H7 (cell line): ENCODE results near the gene BMPER. TPM values are rescaled to one million over a fixed set of nuclear protein-coding genes. Genes with fewer than 3 reads are reported as not detected.

ENCODE experiments used
- DNase-seq: peaks from one replicate; pipeline ENCODE4 v3.0.0; 2012
- H3K27me3 ChIP-seq: 2 replicates; pipeline ENCODE4 v1.6.0; 2011; ENCODE audit warnings: mild to moderate bottlenecking, low read length; ENCODE audit not compliant: control insufficient read depth, insufficient read depth
- H3K36me3 ChIP-seq: replicated peaks from 2 replicates; pipeline ENCODE4 v1.5.1; 2011; ENCODE audit warnings: low read length; ENCODE audit not compliant: control insufficient read depth, insufficient read depth
- H3K4me3 ChIP-seq: 2 replicates; pipeline ENCODE4 v1.5.1; 2011; ENCODE audit warnings: low read depth, mild to moderate bottlenecking, control low read depth, low read length, moderate library complexity; ENCODE audit not compliant: insufficient read depth
- total RNA-seq: library from RNA; depleted of rRNA; stranded (reverse); fragments of >200 nt; shearing (Covaris generic); gene quantifications from 2 replicates; pipeline ENCODE4 v1.2.3, GENCODE V29; 2014

Gene BMPER
- total RNA-seq, 1 experiment from 2014 or later = 2.4 TPM

DNA sequence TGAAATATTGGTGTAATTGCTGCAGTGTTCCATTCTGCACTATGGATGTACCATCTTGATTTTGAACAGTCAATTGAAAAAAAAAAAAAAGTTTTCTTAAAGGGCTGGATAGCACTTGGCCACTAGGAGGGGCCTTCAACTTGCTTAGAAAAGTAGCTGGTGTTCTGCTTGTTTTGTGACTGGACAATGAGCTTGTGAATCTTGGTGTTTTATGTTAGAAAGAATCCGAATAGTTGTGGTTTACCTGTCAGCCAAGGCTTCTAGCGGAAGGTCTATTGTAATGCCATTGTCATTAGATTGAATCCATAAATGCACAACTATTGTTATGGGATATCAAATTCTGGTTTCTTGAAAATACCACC, 77.1 kb downstream of the BMPER start:
- H3K36me3 ChIP-seq = no peaks in the 10 kb centered on the region
- H3K4me3 ChIP-seq = no peak overlapping the region
- peak; percentile 19 for DNase-seq
- H3K27me3 ChIP-seq = no peaks in the 10 kb centered on the region

DNA sequence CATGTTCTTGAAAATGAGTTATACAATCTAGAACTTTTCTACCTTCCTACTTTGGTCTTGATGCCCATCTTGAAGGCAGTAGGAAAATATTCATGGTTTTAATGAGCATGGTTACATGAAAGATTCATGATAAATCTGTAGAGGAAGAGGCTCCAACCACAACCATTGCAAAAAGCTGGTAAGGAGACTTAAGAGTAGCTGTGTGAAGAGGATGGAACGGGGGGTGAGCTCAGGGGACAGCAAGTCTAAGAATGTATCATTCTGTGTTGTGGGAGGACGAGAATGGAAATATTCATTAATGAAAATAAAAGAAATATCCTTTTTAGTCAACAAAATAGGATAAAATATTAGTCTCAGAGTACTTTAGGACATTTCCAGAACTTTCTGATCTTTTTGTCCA, 81.1 kb downstream of the BMPER start:
- no peaks in the 10 kb centered on the region for H3K27me3 ChIP-seq
- DNase-seq = no peak
- no peak overlapping the region for H3K4me3 ChIP-seq
- H3K36me3 ChIP-seq = no peaks in the 10 kb centered on the region

DNA sequence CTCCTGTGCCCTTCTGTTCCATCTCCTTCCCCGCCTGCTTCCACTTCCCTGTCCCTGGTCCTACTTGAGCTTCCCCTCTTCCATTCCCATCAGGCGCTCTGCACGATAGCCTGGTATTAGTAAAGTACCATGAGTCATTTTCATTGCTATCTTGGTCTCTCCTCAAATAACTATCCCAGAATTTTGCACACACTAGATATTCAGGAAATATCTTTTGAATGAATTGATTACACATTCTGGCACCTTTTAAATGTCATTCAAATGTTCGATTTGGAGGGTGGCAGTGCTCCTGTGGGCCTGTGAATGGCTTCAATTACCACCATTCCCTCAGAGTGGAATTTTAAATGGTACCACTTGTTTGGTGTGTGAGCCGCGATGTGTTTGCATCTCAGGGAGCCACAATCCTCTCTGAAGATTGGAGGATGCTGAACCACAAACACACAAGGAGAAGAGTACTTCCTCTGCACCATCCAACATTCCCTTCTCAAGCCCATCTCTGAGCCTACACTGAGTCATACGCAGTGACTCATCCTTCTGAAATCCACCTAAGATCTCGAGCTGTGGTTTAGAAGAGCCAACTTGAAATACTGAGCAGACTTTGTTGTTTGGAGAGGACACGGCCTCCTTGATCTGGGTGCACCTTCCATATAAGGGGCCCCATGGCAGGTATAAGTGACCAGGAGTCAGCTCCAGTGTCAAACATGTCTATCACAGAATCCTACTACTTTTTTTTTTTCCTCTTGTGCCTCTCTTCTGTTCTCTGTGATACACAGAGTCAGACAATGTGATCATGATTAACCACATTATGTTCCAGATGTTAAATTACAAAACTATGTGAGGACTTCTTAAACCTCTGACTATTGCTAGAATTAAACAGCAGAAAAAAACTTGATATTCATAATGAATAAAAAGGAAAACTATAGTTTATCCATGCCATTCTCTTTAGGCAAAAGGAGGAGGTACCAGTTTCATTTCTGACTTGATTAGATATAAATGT, 81.9 kb downstream of the BMPER start:
- no peak overlapping the region for H3K4me3 ChIP-seq
- H3K27me3 ChIP-seq = no peaks in the 10 kb centered on the region
- no peaks in the 10 kb centered on the region for H3K36me3 ChIP-seq
- no peak for DNase-seq

DNA sequence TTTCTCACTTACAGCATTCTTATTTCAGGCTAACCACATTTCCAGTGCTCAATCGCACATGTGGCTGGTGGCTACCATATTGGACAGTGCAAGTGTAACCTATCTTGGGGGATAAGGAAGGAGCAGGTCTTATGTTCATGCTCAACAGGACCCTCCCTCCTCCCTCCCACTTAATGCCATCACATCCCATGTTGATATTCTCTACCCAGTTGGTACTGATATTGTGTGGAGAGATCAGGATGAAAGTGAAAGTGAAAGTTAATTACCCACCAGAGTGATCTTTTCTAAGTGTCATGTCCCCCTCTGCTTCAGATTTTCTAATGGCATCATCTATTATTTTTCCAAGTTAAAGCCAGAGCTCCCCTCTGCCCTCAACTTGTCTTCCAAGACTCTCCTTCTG, 91.6 kb downstream of the BMPER start:
- no peak overlapping the region for H3K4me3 ChIP-seq
- no peaks in the 10 kb centered on the region for H3K36me3 ChIP-seq
- DNase-seq = no peak
- no peaks in the 10 kb centered on the region for H3K27me3 ChIP-seq

DNA sequence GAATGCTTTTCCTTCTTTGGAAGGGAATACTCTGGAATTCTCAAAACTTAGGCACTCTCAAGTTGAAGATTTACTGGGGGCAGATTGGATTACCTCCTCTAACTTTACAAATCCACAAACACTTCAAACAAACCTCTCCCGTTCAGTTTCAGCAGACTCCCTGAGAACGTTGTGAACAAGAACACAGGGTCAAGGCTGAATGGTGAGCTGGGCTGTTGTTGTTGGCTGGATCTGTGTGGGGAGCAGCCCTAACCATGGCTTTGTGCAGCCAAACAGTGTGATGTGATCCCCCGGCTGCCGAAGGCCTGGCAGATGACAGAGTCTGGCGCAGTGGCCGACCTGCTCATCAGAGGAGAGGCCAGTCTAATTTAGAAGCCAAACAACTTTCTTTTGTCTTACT, 93.1 kb downstream of the BMPER start:
- no peak for DNase-seq
- no peaks in the 10 kb centered on the region for H3K36me3 ChIP-seq

DNA sequence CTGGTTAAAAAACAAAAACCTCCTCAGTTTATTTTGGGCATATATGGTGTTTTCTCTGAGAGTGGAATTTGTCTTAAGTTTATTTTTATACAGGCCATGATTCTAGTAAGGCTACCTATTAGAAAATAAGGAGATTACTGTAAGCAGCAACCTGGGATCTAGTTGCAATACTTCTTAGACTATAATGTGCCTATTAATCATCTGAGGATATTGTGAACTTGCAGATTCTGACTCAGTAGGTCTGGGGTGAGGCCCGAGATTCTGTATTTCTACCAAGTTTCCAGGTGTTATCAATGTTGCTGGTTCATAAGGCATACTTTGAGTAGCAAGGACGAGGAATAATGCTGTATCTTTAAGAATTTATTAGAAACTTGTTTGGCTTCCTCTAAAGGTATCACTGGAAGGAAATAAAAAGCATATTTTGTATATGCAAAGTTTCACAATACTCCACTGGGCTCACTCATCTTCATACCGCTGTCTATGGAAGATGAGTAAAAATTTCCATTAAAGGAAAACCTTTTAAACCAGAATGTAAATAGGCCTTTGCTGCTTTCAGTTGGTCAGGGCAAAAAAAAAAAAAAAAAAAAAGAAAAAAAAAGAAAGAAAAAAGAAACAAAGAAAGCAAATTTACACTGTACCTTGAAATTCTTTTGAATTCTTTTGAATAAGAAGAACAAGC, 105.8 kb downstream of the BMPER start:
- H3K27me3 ChIP-seq = no peaks in the 10 kb centered on the region
- DNase-seq = no peak
- no peaks in the 10 kb centered on the region for H3K36me3 ChIP-seq
- no peak overlapping the region for H3K4me3 ChIP-seq

More for the DNA sequence above, 93.1 kb downstream of the BMPER start:
- H3K4me3 ChIP-seq = no peak overlapping the region
- no peaks in the 10 kb centered on the region for H3K27me3 ChIP-seq

DNA sequence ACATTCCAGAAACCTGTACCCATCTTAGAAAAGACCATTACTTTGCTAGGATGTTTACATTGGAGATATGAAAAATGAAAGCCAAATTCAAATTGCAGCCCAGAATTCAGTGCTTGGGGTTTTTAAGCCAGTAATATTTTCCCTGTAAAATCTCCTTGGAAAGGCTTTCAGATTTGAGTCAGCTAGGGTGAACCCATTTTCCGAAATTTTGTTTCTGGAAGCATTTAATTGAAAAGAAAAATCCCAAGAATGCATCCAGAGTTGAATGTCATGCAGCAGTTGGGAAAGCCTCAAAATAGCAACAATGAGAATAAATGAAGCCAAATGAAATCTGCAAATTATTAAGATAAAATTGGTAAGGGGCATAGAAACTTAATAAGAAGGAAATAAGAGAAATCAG, 106.4 kb downstream of the BMPER start:
- no peak for DNase-seq
- H3K36me3 ChIP-seq = no peaks in the 10 kb centered on the region
- H3K27me3 ChIP-seq = no peaks in the 10 kb centered on the region

DNA sequence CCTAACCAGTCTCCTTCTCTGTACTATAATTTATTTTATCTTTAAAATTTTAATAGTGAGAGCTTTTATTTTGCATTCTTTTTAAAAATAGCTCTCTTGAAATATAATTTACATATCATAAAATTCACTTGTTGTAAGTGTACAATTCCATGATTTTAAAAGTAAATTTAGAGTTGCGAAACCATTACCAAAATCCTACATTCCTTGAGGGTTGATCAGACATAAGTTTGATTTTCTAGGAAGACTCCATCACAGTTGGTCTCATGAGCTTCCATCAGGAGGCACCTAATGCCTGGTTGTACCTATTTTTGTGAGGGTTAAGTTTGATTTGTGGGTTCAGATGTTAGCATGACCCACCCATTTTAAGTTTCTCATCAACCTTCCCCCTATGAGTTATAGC, 108.1 kb downstream of the BMPER start:
- no peaks in the 10 kb centered on the region for H3K36me3 ChIP-seq
- H3K27me3 ChIP-seq = no peaks in the 10 kb centered on the region
- no peak overlapping the region for H3K4me3 ChIP-seq
- DNase-seq = no peak

More for the DNA sequence above, 106.4 kb downstream of the BMPER start:
- H3K4me3 ChIP-seq = no peak overlapping the region

DNA sequence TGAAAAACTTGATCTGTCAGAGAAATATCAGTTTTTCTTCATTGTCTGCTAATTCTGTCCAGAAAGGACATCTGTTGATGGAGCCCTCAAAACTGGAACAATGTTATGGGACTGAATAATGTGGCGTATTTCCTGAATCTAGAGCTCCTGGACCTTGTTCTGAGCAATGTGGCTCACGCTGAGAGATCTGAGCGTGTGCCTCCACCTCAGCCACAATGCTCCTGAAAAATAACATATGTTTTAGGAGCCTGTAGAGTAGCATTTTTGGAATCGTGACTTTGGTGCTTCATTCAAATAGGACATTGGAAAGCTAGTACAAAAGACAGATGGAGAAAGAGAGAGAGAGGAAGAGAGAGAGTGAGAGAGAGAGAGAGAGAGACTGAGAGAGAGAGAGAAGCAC, 110.3 kb downstream of the BMPER start:
- no peak for DNase-seq
- Histone ChIP-seq H3K27me3 (no peaks in the 10 kb centered on the region), H3K4me3 (no peak overlapping the region), H3K36me3 (no peaks in the 10 kb centered on the region)

DNA sequence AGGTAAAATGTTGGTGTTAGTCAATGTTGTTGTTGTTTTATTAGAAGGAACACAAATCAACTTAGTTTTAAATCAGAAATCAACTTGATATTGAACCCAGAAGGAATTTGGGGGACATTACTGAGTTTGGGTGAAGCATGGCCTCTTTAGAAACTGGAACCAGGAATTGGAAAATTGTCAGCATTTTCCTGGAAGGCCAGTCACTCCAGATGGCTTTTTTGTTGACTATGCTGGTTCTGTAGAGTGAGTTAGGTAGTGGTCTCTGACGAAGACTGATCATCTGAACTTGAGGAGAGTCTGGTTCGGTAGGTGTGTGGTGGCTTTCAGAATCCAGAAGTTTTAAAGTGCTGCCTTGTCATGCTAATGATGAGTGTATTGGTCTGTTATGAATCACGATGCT, 111.5 kb downstream of the BMPER start:
- H3K27me3 ChIP-seq = no peaks in the 10 kb centered on the region
- DNase-seq = no peak
- no peaks in the 10 kb centered on the region for H3K36me3 ChIP-seq
- H3K4me3 ChIP-seq = no peak overlapping the region

DNA sequence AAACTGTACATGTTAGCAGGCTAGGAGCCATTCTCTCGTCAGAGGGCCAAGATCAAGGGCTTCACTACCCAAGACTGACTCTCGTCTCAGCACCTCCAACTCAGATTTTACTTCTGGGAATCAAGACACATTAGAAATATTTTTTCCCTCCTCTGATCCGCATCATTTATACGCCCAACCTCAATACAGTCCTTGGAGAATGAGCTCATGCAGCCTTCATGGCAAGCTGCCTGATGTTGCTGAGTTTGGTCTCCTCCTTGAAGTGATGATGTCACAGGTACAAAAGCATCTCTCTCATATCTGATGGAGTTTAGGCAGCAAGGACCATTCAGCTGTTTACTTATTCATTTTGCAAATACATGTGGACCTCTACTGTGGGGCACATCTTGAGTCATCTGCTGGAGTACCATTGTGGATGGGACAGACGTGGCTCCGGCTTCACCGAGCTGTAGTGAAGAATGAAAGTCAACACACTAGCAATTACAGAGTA, 114.0 kb downstream of the BMPER start:
- Histone ChIP-seq H3K4me3 (no peak overlapping the region), H3K27me3 (no peaks in the 10 kb centered on the region), H3K36me3 (no peaks in the 10 kb centered on the region)
- DNase-seq = no peak

DNA sequence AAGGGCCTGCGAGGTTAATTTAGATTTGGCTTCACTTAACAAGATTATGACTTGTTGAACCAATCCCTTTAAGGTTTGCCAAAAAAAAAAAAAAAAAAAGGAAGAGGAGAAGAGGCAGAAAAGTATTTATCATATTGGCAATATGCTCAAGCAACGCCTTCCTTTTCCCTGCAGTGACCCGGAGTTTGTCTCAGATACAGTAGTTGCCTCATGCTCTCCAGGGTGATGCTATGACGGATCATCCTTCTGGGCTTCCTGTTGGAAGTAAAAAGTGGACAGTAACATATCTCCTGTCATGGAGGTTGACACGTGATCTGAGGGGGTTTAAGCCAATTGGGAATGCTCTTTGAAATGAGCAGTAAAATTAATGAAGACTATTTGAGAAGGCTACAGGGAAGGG, 117.3 kb downstream of the BMPER start:
- no peaks in the 10 kb centered on the region for H3K36me3 ChIP-seq
- no peaks in the 10 kb centered on the region for H3K27me3 ChIP-seq
- no peak for DNase-seq
- no peak overlapping the region for H3K4me3 ChIP-seq

DNA sequence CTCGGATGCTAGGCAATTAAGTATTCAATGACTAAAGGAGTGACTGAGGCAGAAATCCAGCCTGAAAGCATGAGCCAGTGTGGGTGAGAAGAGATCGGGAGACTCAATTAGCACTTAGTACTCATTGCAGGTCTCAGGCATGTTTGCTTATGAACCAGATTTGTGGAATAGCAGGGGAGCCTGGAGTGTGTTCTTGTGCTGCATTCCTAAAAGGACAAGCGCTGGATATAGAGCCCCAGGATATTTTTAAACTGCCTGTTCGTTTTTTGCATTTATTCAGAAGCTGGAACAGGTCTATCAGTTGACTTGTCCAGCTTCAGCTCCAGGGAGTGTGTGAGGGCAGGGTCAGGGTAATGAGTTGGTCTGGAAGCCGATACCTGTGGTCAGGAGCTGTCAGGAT, 120.3 kb downstream of the BMPER start:
- Histone ChIP-seq H3K4me3 (no peak overlapping the region), H3K36me3 (no peaks in the 10 kb centered on the region), H3K27me3 (no peaks in the 10 kb centered on the region)
- DNase-seq = no peak

DNA sequence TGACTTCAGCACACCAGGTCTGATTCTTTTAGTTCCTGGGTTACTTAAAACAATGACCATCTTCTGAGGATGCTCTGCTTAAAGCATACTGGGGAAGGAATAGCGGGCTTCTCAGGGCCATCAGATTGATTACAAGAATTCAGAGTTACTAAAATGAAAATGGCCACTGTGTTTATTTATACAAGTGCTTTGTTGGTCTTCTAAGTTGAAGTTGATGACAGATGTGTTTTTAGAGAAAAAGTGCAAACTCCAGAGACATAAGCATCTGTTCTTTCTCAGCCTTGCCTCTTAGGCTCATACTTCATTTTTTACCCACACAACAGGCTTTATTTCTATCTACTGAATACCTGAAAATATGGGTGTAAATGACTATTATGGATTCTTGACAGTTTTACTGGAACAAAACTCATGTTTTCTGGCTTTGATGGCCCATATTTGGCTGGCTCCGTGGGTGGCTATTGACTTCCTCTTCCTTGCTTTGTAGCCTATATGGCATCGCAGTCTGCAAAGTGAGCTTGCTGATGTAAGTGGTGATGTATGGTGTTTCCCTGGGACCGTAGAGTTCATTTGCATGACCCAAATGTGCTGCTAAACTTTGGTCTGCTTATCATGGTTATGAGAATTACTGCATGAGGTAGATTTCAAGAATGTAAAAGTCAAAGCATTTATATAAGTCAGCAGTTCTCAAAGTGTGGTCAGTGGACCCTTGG, 121.3 kb downstream of the BMPER start:
- no peak overlapping the region for H3K4me3 ChIP-seq
- no peaks in the 10 kb centered on the region for H3K27me3 ChIP-seq
- no peaks in the 10 kb centered on the region for H3K36me3 ChIP-seq
- DNase-seq = no peak
